Dedifferentiated amniotic fluid mesenchymal stem cell (primary cell): Measurements from ENCODE around the gene DDX39A.
"Not testable (repeated sequence)": the region's sequence is repeated elsewhere in the genome, so short reads cannot be mapped to it uniquely, and the experiment has no call there.

Experiments
- DNase-seq: peaks from one replicate; pipeline ENCODE4 v3.0.0-alpha.2; 2016; ENCODE audit errors: extremely low spot score

The DDX39A gene

GRCh38 chr19:14385492-14385891 is 33.6 kb downstream of the DDX39A start:
- no peak for DNase-seq

- no peak for DNase-seq
These were observed 35.2 kb downstream of the DDX39A start for GRCh38 chr19:14383661-14384555.

- DNase-seq: no peak
These were observed 37.3 kb downstream of the DDX39A start for GRCh38 chr19:14381689-14382474.

GRCh38 chr19:14379294-14380065 is 39.7 kb downstream of the DDX39A start:
- DNase-seq: no peak

GRCh38 chr19:14378890-14379289 is 40.3 kb downstream of the DDX39A start:
- no peak for DNase-seq

GRCh38 chr19:14377883-14378328 is 41.2 kb downstream of the DDX39A start:
- DNase-seq: no peak

GRCh38 chr19:14375582-14376291 is 43.4 kb downstream of the DDX39A start:
- no peak for DNase-seq

- DNase-seq: no peak
These were observed 44.0 kb downstream of the DDX39A start for GRCh38 chr19:14375055-14375581.

GRCh38 chr19:14374313-14374712 is 44.8 kb downstream of the DDX39A start:
- DNase-seq: not testable (repeated sequence)

- not testable (repeated sequence) for DNase-seq
These were observed 46.6 kb downstream of the DDX39A start for GRCh38 chr19:14372384-14373077.

- DNase-seq: no peak
These were observed 47.8 kb downstream of the DDX39A start for GRCh38 chr19:14371301-14371821.

GRCh38 chr19:14370940-14371280 is 48.2 kb downstream of the DDX39A start:
- no peak for DNase-seq

GRCh38 chr19:14370169-14370939 is 48.8 kb downstream of the DDX39A start:
- no peak for DNase-seq

- peak; percentile 35 for DNase-seq
These were observed 49.6 kb downstream of the DDX39A start for GRCh38 chr19:14369399-14370168.

GRCh38 chr19:14368011-14368513 is 51.1 kb downstream of the DDX39A start:
- no peak for DNase-seq

- no peak for DNase-seq
These were observed 52.1 kb downstream of the DDX39A start for GRCh38 chr19:14367016-14367415.

- DNase-seq: peak; percentile 22
These were observed 52.6 kb downstream of the DDX39A start for GRCh38 chr19:14366529-14366928.

- not testable (repeated sequence) for DNase-seq
These were observed 55.1 kb downstream of the DDX39A start for GRCh38 chr19:14364098-14364443.
